ENCODE measurements around the gene ULK3. TPM values are rescaled to one million over a fixed set of nuclear protein-coding genes. Genes with fewer than 3 reads are reported as not detected.

Gene ULK3
- total RNA-seq, 2 donors from 2014 or later = 34.9 to 72.2 TPM

GRCh38 chr15:74858369-74858740, 15.4 kb upstream of the ULK3 start:
- H3K27me3 ChIP-seq (replicated peaks; ENCODE audit: insufficient read depth) = no peaks in the 10 kb centered on the region
- H3K4me1 ChIP-seq (ENCODE audit: control insufficient read depth in 1 of 2, low read depth in 2 of 2) = peaks cover 3 to 5% of the 10 kb centered on the region in 2 donors
- H3K4me3 ChIP-seq = no peak overlapping the region
- H3K9me3 ChIP-seq = no peaks in the 10 kb centered on the region
- TF ChIP-seq, protein P1, sequence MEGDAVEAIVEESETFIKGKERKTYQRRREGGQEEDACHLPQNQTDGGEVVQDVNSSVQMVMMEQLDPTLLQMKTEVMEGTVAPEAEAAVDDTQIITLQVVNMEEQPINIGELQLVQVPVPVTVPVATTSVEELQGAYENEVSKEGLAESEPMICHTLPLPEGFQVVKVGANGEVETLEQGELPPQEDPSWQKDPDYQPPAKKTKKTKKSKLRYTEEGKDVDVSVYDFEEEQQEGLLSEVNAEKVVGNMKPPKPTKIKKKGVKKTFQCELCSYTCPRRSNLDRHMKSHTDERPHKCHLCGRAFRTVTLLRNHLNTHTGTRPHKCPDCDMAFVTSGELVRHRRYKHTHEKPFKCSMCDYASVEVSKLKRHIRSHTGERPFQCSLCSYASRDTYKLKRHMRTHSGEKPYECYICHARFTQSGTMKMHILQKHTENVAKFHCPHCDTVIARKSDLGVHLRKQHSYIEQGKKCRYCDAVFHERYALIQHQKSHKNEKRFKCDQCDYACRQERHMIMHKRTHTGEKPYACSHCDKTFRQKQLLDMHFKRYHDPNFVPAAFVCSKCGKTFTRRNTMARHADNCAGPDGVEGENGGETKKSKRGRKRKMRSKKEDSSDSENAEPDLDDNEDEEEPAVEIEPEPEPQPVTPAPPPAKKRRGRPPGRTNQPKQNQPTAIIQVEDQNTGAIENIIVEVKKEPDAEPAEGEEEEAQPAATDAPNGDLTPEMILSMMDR (IDR thresholded peaks at IDR 0.05) = no peak
- peaks cover 13% of the 10 kb centered on the region for H3K36me3 ChIP-seq
- ATAC-seq (ENCODE audit: insufficient number of reproducible peaks, low FRiP score, low read depth) (no peak), DNase-seq (ENCODE audit: low spot score) (no peak)
- H3K27ac ChIP-seq = no peak overlapping the region

GRCh38 chr15:74857671-74858368, 14.9 kb upstream of the ULK3 start:
- ATAC-seq (ENCODE audit: insufficient number of reproducible peaks, low FRiP score, low read depth) = no peak
- H3K27ac ChIP-seq = no peak overlapping the region

DNA sequence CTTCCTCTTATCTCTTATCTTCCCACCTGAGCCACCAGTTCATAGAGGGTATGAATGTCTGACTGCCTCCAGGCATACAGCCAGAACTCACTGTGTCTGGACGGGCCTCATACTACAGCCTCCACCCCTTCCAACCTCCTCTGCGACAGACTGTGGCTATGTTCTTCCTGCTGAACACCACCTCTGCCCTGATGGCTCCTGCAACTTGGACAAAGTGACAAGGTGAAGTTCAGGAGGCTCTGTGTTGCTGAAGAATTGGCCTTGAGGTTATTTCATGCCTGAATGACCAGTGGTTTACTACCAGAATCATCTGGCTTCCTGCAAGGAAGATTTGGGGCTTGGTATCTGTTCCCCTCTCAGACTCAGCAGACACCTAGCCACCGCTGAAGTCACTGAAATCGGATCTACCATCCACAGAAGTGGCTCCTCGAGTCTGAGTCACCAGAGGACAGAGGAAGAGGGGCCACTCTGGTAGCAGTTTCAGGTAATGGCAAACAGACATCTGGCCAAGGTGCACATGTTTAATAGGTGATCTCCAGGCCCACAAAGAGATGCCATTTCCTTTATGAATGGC, 14.2 kb upstream of the ULK3 start:
- Histone ChIP-seq H3K27ac (no peak overlapping the region), H3K4me3 (no peak overlapping the region), H3K9me3 (no peaks in the 10 kb centered on the region), H3K36me3 (peaks cover 25% of the 10 kb centered on the region), H3K27me3 (replicated peaks; ENCODE audit: insufficient read depth) (no peaks in the 10 kb centered on the region), H3K4me1 (ENCODE audit: control insufficient read depth in 1 of 2, low read depth in 2 of 2) (peaks cover 3 to 5% of the 10 kb centered on the region in 2 donors)
- DNase-seq (ENCODE audit: low spot score) (no peak), ATAC-seq (ENCODE audit: insufficient number of reproducible peaks, low FRiP score, low read depth) (no peak)
- TF ChIP-seq, protein P1 (IDR thresholded peaks at IDR 0.05) = no peak

More at GRCh38 chr15:74857671-74858368, 14.9 kb upstream of the ULK3 start:
- TF ChIP-seq, protein P1 (IDR thresholded peaks at IDR 0.05) = no peak
- H3K4me3 ChIP-seq = no peak overlapping the region
- H3K27me3 ChIP-seq (replicated peaks; ENCODE audit: insufficient read depth) = no peaks in the 10 kb centered on the region
- peaks cover 18% of the 10 kb centered on the region for H3K36me3 ChIP-seq
- no peak for DNase-seq (ENCODE audit: low spot score)
- peaks cover 3 to 5% of the 10 kb centered on the region in 2 donors for H3K4me1 ChIP-seq (ENCODE audit: control insufficient read depth in 1 of 2, low read depth in 2 of 2)
- no peaks in the 10 kb centered on the region for H3K9me3 ChIP-seq

DNA sequence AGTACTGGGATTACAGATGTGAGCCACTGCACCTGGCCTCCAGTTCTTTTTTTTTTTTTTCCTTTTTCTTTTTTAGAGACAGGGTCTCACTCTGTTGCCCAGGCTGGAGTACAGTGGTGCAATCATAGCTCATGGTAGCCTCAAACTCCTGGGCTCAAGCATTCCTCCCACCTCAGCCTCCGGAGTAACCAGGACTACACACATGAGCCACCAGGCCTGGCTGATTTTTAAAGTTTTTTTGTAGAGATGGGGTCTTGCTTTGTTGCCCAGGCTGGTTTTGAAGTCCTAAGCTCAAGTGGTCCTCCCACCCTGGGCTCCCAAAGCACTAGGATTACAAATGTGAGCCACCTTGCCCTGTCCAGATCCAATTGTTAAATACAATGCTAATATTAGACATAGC, 13.6 kb upstream of the ULK3 start:
- DNase-seq (ENCODE audit: low spot score) (no peak), ATAC-seq (ENCODE audit: insufficient number of reproducible peaks, low FRiP score, low read depth) (no peak)
- Histone ChIP-seq H3K4me1 (ENCODE audit: control insufficient read depth in 1 of 2, low read depth in 2 of 2) (peaks cover 3 to 5% of the 10 kb centered on the region in 2 donors), H3K27ac (no peak overlapping the region), H3K36me3 (peaks cover 31% of the 10 kb centered on the region), H3K27me3 (replicated peaks; ENCODE audit: insufficient read depth) (no peaks in the 10 kb centered on the region), H3K9me3 (no peaks in the 10 kb centered on the region), H3K4me3 (no peak overlapping the region)
- TF ChIP-seq, protein P1 (IDR thresholded peaks at IDR 0.05) = no peak

DNA sequence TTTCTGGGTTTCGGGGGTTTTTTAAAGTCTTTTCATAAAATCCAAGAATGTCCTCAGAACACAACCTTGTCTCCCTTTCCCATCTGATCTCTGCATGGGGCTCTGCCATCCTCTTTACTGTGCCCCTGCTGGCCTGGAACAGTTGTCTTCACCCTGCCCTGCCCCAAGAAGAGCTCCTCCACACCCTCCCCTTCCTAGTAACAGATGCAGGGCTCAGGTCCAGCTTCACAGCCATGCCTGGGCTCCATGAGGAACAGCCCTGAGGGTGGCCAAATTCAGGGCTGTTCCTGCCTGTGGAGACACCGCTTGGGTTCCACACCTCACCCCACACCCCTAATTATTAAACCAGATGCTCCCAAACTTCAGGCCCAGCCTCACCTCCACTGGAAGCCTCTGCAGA, 12.9 kb upstream of the ULK3 start:
- Histone ChIP-seq H3K36me3 (peaks cover 38% of the 10 kb centered on the region), H3K27me3 (replicated peaks; ENCODE audit: insufficient read depth) (no peaks in the 10 kb centered on the region), H3K4me1 (ENCODE audit: control insufficient read depth in 1 of 2, low read depth in 2 of 2) (peaks cover 3 to 5% of the 10 kb centered on the region in 2 donors), H3K9me3 (no peaks in the 10 kb centered on the region), H3K27ac (no peak overlapping the region), H3K4me3 (no peak overlapping the region)
- DNase-seq (ENCODE audit: low spot score) = no peak
- ATAC-seq (ENCODE audit: insufficient number of reproducible peaks, low FRiP score, low read depth) = no peak
- TF ChIP-seq, protein P1 (IDR thresholded peaks at IDR 0.05) = no peak

Measured in thoracic aorta (tissue), 2 donors.